A549 (cell line): ENCODE measurements around the gene REX1BD. TPM values are rescaled to one million over a fixed set of nuclear protein-coding genes. Genes with fewer than 3 reads are reported as not detected.

ENCODE experiments used
- ATAC-seq, 2 experiments: fragments of 200-7000 bp in 1 of 2; fragments of >200 bp in 1 of 2; cut with Nextera tagmentation in 1 of 2; cut with Tn5 transposase in 1 of 2; 3 replicates each; pipeline versions ENCODE4 v1.8.0 to v1.9.1; 2018 to 2020; ENCODE audit warnings: mild to moderate bottlenecking in 1 of 2, moderate library complexity in 1 of 2
- CTCF ChIA-PET: fragments of 300-600 bp; sonication (Branson Sonifier 250); formaldehyde crosslinking; extraction: SDS; loops from one replicate; lab custom pipeline; 2021; ENCODE audit warnings: antibody characterized with exemption, inconsistent platforms; lab: Yijun Ruan, JAX
- POLR2A ChIA-PET: fragments of 350-600 bp; formaldehyde crosslinking; extraction: SDS; loops from one replicate; lab custom pipeline; 2021; ENCODE audit warnings: antibody characterized with exemption, inconsistent platforms; lab: Yijun Ruan, JAX
- DNase-seq, 2 experiments: peaks; one replicate each; pipeline versions ENCODE4 v3.0.0 to v3.0.0-alpha.2; 2011 to 2016; ENCODE audit warnings: low read depth in 1 of 2, low spot score in 1 of 2
- FAIRE-seq: peaks from 2 replicates; lab custom pipeline; 2011; peaks lifted over from hg19 to GRCh38; lab: Jason Lieb, UNC
- H3K27ac ChIP-seq, 2 experiments: fragments of >200 bp; sonication (Bioruptor Twin); formaldehyde crosslinking; 3 replicates each; pipeline ENCODE4 v1.5.1; 2016 to 2017
- H3K4me1 ChIP-seq: fragments of >200 bp; sonication (Bioruptor Twin); formaldehyde crosslinking; 3 replicates; pipeline ENCODE4 v1.6.1; 2016
- H3K4me2 ChIP-seq: fragments of >200 bp; sonication (Bioruptor Twin); formaldehyde crosslinking; 3 replicates; pipeline ENCODE4 v1.6.1; 2016
- H3K4me3 ChIP-seq: fragments of >200 bp; sonication (Bioruptor Twin); formaldehyde crosslinking; 3 replicates; pipeline ENCODE4 v1.5.1; 2016
- H3K9me3 ChIP-seq: fragments of >200 bp; sonication (Bioruptor Twin); formaldehyde crosslinking; 3 replicates; pipeline ENCODE4 v1.6.1; 2016
- BHLHE40 ChIP-seq: IDR thresholded peaks from 2 replicates; pipeline ENCODE4 v1.6.1; 2012; ENCODE audit warnings: low read depth, low read length, inconsistent platforms
- CBX8 ChIP-seq: fragments of 200-600 bp; sonication (generic); IDR thresholded peaks from 2 replicates; pipeline ENCODE4 v1.6.1; 2016
- CEBPB ChIP-seq, 2 experiments: fragments of >200 bp in 1 of 2; sonication (Bioruptor Twin) in 1 of 2; formaldehyde crosslinking in 1 of 2; IDR thresholded peaks; 2 replicates each; pipeline ENCODE4 v1.6.1; 2012 to 2016
- ESRRA ChIP-seq: fragments of 150-350 bp; IDR thresholded peaks from 2 replicates; pipeline ENCODE4 v1.6.1; 2014; ENCODE audit warnings: mild to moderate bottlenecking, low read length, borderline replicate concordance
- FOSB ChIP-seq: fragments of 250-450 bp; sonication (Bioruptor Pico); IDR thresholded peaks from 2 replicates; pipeline ENCODE4 v1.5.0; 2020; ENCODE audit warnings: mild to moderate bottlenecking, moderate library complexity
- KDM5A ChIP-seq: fragments of 200-600 bp; sonication (generic); IDR thresholded peaks from 2 replicates; pipeline ENCODE4 v1.6.1; 2016; ENCODE audit warnings: antibody characterized with exemption, mild to moderate bottlenecking
- NPAS2 ChIP-seq: fragments of 250-450 bp; sonication (Bioruptor Pico); IDR thresholded peaks from 2 replicates; pipeline ENCODE4 v1.8.0; 2022; ENCODE audit warnings: mild to moderate bottlenecking, moderate library complexity, borderline replicate concordance
- PHF8 ChIP-seq: fragments of 200-600 bp; sonication (generic); IDR thresholded peaks from 2 replicates; pipeline ENCODE4 v1.6.1; 2016; ENCODE audit warnings: low read depth, mild to moderate bottlenecking, antibody characterized with exemption, moderate library complexity, borderline replicate concordance
- RAD21 ChIP-seq, 2 experiments: fragments of >200 bp in 1 of 2; sonication (Bioruptor Twin) in 1 of 2; formaldehyde crosslinking in 1 of 2; IDR thresholded peaks in 1 of 2; conservative IDR thresholded peaks in 1 of 2; 2 replicates in 1 of 2; 3 replicates in 1 of 2; pipeline ENCODE4 v1.6.1; 2012 to 2018; ENCODE audit warnings: inconsistent platforms in 1 of 2
- RFX5 ChIP-seq: fragments of 450-650 bp; IDR thresholded peaks from 2 replicates; pipeline ENCODE4 v1.7.1; 2014; ENCODE audit warnings: antibody characterized with exemption, mild to moderate bottlenecking, moderate library complexity
- SMC3 ChIP-seq: fragments of >200 bp; sonication (Bioruptor Twin); formaldehyde crosslinking; IDR thresholded peaks from 3 replicates; pipeline ENCODE4 v1.6.1; 2018; ENCODE audit warnings: inconsistent platforms
- SREBF2 ChIP-seq: fragments of 450-650 bp; IDR thresholded peaks from 2 replicates; pipeline ENCODE4 v1.6.1; 2014; ENCODE audit warnings: mild to moderate bottlenecking, moderate library complexity
- WGBS: methylation state at CpG from one replicate; pipeline ENCODE4 v1.1.6; 2017; ENCODE audit errors: missing lambda C conversion rate; 5-methylcytosine and 5-hydroxymethylcytosine counted together
- polyA plus RNA-seq, 4 experiments: library from polyadenylated mRNA; depleted of rRNA in 3 of 4; stranded (reverse); fragments of >200 nt; fragmentation: RNase III in 1 of 4; extraction: RNeasy Plus Mini Kit Qiagen cat#74134 plus additional on column Dnase treatment in 1 of 4; gene quantifications; 2 replicates in 3 of 4; 3 replicates in 1 of 4; pipeline ENCODE4 v1.2.3, GENCODE V29; 2011 to 2017
- TF ChIP-seq, protein P1 (sequence below): IDR thresholded peaks from 2 replicates; pipeline ENCODE4 v1.6.1; 2012; ENCODE audit warnings: low read depth, borderline replicate concordance
- TF ChIP-seq, protein P2 (sequence below): fragments of 150-350 bp; IDR thresholded peaks from 2 replicates; pipeline ENCODE4 v1.6.1; 2014; ENCODE audit warnings: low read depth, mild to moderate bottlenecking, low read length
- TF ChIP-seq, protein P3 (sequence below): fragments of >200 bp; sonication (Bioruptor Twin); formaldehyde crosslinking; IDR thresholded peaks from 3 replicates; pipeline ENCODE4 v1.5.1; 2016
- TF ChIP-seq, protein P4 (sequence below): fragments of >200 bp; sonication (Bioruptor Twin); formaldehyde crosslinking; IDR thresholded peaks from 3 replicates; pipeline ENCODE4 v1.6.1; 2016
- TF ChIP-seq, protein P5 (sequence below): fragments of 200-600 bp; sonication (generic); IDR thresholded peaks from 2 replicates; pipeline ENCODE4 v1.6.1; 2016; ENCODE audit warnings: antibody characterized with exemption, mild to moderate bottlenecking, moderate library complexity

REX1BD gene
- polyA plus RNA-seq, 2 of the 4 experiments (the other 2 are of a cell fraction): 23.1 to 47.3 TPM

DNA sequence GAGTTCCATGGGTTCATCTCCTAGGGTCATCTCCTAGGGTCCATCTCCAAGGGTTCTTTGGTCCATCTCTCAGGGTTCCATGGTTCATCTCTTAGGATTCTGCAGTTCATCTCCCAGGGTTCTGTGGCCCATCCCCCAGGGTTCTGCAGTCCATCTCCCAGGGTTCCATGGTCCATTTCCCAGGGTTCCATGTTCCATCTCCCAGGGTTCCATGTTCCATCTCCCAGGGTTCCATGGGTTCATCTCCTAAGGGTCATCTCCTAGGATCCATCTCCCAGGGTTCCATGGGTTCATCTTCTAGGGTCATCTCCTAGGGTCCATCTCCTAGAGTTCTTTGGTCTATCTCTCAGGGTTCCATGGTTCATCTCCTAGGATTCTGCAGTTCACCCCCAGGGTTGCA is 29.0 kb downstream of the REX1BD start:
- POLR2A ChIA-PET: no interaction called here
- no peak for ATAC-seq
- H3K4me1 ChIP-seq: 0 out of 3 replicates have a peak, but pooled peaks cover 3% of the 10 kb centered on the region
- no peak for TF ChIP-seq RAD21 (conservative IDR thresholded peaks at IDR 0.05 in 1 of 2, IDR thresholded peaks at IDR 0.05 in 1 of 2)
- no peak for TF ChIP-seq RFX5
- no peak overlapping the region for H3K27ac ChIP-seq
- H3K4me3 ChIP-seq: no peak overlapping the region
- FAIRE-seq: no peak
- H3K9me3 ChIP-seq: no peaks in the 10 kb centered on the region
- H3K4me2 ChIP-seq: no peak overlapping the region
- CTCF ChIA-PET: no interaction called here
- DNase-seq: no peak

- 88% methylated on average over 4 of the region's 13 CpGs for WGBS
- Histone ChIP-seq H3K4me1 (0 out of 3 replicates have a peak, but pooled peaks cover under 1% of the 10 kb centered on the region), H3K9me3 (no peaks in the 10 kb centered on the region), H3K4me2 (no peak overlapping the region), H3K27ac (no peak overlapping the region), H3K4me3 (no peak overlapping the region)
- ChIA-PET CTCF (no interaction called here), POLR2A (no interaction called here)
- FAIRE-seq (no peak), DNase-seq (no peak), ATAC-seq (no peak)
- no peak for TF ChIP-seq SMC3
- TF ChIP-seq PHF8: no peak
- TF ChIP-seq NPAS2 (CRISPR knock-in tag): no peak
- no peak for TF ChIP-seq KDM5A
- TF ChIP-seq FOSB: no peak
- no peak for TF ChIP-seq SREBF2
- TF ChIP-seq, protein P1, sequence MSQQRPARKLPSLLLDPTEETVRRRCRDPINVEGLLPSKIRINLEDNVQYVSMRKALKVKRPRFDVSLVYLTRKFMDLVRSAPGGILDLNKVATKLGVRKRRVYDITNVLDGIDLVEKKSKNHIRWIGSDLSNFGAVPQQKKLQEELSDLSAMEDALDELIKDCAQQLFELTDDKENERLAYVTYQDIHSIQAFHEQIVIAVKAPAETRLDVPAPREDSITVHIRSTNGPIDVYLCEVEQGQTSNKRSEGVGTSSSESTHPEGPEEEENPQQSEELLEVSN: no peak
- no peak for TF ChIP-seq CEBPB (IDR thresholded peaks at IDR 0.05)
- TF ChIP-seq RAD21 (conservative IDR thresholded peaks at IDR 0.05 in 1 of 2, IDR thresholded peaks at IDR 0.05 in 1 of 2): no peak
- TF ChIP-seq CBX8: no peak
- TF ChIP-seq, protein P2, sequence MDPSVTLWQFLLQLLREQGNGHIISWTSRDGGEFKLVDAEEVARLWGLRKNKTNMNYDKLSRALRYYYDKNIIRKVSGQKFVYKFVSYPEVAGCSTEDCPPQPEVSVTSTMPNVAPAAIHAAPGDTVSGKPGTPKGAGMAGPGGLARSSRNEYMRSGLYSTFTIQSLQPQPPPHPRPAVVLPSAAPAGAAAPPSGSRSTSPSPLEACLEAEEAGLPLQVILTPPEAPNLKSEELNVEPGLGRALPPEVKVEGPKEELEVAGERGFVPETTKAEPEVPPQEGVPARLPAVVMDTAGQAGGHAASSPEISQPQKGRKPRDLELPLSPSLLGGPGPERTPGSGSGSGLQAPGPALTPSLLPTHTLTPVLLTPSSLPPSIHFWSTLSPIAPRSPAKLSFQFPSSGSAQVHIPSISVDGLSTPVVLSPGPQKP: no peak
- TF ChIP-seq, protein P3, sequence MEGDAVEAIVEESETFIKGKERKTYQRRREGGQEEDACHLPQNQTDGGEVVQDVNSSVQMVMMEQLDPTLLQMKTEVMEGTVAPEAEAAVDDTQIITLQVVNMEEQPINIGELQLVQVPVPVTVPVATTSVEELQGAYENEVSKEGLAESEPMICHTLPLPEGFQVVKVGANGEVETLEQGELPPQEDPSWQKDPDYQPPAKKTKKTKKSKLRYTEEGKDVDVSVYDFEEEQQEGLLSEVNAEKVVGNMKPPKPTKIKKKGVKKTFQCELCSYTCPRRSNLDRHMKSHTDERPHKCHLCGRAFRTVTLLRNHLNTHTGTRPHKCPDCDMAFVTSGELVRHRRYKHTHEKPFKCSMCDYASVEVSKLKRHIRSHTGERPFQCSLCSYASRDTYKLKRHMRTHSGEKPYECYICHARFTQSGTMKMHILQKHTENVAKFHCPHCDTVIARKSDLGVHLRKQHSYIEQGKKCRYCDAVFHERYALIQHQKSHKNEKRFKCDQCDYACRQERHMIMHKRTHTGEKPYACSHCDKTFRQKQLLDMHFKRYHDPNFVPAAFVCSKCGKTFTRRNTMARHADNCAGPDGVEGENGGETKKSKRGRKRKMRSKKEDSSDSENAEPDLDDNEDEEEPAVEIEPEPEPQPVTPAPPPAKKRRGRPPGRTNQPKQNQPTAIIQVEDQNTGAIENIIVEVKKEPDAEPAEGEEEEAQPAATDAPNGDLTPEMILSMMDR: no peak
- TF ChIP-seq BHLHE40: no peak
- TF ChIP-seq ESRRA: no peak
- TF ChIP-seq, protein P4, sequence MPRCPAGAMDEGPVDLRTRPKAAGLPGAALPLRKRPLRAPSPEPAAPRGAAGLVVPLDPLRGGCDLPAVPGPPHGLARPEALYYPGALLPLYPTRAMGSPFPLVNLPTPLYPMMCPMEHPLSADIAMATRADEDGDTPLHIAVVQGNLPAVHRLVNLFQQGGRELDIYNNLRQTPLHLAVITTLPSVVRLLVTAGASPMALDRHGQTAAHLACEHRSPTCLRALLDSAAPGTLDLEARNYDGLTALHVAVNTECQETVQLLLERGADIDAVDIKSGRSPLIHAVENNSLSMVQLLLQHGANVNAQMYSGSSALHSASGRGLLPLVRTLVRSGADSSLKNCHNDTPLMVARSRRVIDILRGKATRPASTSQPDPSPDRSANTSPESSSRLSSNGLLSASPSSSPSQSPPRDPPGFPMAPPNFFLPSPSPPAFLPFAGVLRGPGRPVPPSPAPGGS: no peak
- TF ChIP-seq, protein P5, sequence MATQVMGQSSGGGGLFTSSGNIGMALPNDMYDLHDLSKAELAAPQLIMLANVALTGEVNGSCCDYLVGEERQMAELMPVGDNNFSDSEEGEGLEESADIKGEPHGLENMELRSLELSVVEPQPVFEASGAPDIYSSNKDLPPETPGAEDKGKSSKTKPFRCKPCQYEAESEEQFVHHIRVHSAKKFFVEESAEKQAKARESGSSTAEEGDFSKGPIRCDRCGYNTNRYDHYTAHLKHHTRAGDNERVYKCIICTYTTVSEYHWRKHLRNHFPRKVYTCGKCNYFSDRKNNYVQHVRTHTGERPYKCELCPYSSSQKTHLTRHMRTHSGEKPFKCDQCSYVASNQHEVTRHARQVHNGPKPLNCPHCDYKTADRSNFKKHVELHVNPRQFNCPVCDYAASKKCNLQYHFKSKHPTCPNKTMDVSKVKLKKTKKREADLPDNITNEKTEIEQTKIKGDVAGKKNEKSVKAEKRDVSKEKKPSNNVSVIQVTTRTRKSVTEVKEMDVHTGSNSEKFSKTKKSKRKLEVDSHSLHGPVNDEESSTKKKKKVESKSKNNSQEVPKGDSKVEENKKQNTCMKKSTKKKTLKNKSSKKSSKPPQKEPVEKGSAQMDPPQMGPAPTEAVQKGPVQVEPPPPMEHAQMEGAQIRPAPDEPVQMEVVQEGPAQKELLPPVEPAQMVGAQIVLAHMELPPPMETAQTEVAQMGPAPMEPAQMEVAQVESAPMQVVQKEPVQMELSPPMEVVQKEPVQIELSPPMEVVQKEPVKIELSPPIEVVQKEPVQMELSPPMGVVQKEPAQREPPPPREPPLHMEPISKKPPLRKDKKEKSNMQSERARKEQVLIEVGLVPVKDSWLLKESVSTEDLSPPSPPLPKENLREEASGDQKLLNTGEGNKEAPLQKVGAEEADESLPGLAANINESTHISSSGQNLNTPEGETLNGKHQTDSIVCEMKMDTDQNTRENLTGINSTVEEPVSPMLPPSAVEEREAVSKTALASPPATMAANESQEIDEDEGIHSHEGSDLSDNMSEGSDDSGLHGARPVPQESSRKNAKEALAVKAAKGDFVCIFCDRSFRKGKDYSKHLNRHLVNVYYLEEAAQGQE: no peak
Measured at GRCh38 chr19:18618236-18618635, 29.6 kb downstream of the REX1BD start.
